Measurements from ENCODE around the gene HPCAL1.

The HPCAL1 gene

DNA sequence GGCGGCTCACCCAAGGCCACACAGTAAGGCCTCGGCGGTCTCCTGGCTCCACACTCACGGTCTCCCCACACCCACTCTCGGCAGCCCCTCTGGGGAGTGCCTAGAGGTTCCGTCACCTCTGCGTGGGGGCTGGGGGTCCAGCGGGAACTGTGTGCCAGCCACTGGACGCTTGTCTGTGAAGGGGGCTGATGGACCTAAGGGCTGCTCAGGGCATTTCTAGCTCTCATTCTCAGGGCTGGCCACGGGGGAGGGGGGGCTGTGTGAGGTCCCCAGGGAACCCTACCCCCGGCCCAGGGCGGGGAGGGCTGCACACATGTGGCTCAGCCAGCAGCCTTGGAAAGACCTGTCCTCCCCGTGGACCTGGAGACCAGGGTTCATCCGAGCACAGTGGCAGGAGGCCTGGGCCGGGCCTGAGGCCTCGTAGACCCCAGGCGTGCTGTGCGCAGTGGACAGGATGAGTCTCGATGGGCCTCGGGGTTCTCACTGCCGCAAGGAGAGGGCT, 172.6 kb downstream of the HPCAL1 start:
- no peak for DNase-seq

DNA sequence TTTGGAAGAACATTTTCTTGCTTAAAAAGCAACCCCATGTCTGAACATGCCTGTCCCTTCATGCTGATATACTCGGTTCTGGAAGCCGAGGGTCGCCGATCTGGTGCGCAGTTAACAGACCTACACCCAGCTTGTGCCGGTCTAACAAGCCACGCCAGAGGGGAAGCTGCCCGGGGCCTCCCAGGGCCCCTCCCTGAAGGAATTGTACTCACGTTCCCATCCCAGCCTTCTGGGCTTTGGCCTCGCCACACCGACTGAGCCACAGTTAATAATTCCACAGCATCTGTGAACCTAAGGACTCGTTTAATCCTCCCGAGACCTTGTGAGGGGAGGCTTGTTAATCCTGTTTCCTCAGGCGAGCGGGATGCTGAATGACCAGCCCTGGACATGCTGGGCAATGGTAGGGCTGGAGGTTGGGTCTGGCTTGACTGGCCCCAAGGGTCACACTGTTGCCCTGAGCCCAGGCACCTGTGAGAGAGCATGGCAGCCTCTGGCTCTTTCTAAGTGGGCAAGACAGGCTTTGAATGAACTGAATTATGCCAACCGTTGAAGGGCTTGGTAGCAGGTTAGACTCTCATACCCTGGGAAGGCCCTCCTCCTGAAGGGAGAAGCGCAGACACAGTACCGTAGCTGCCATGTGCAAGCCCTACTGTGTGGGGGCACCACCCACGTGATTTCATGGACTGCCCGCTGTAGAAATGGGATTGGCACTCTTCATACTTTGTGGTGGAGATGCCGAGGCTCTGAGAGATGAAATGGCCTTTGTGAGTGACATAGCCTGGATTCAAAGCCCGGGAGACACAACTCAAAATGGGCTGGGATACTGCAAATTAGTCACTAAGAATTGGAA, 173.3 kb downstream of the HPCAL1 start:
- no peak for DNase-seq

DNA sequence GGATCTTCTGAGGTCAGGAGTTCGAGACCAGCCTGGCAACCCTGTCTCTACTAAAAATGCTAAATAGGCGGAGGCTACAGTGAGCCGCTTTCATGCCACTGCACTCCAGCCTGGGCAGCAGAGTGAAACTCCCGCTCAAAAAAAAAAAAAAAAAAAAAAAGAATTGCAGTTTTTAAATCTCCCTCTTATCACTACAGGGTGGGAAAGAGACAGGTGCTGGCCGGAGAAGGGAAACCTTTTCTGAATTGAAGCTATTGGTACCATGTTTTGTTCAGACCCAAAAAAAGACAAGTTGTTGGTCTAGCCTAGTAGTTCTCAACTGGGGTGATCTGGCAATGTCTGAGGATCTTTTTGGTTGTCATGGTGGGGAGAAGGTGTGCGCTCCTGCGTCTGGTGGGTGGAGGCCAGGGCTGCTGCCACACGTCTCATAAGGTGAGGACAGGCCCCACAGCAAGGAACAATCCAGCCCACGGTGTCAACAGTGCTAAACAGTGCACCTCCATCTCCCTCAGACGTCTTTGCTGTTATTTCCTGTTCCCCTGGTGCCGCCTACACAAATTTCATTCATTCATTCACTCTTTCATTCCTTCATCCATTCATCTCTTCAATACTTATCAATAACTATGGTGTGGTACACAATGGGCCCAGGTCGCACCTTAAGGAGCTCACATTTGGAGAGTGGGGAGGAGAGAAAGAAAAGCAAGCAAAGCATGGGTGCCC, 174.2 kb downstream of the HPCAL1 start:
- DNase-seq, result no peak

Measured in NCI-H446 treated with DMSO at 0.1 percent for 48 hours (cell line).